Lower lobe of right lung (tissue), 2 donors: ENCODE data around the gene C8G. TPM values are rescaled to one million over a fixed set of nuclear protein-coding genes. Genes with fewer than 3 reads are reported as not detected.

Source experiments
- ATAC-seq, 2 donors: fragments of 200-7000 bp; cut with Tn5 transposase; one replicate each; pipeline ENCODE4 v1.9.1; 2020 to 2022; ENCODE audit warnings: mild to moderate bottlenecking in 2 of 2, moderate library complexity in 2 of 2
- DNase-seq: peaks from one replicate; pipeline ENCODE4 v3.0.0-alpha.2; 2020
- H3K27ac ChIP-seq: fragments of 200-600 bp; one replicate; pipeline ENCODE4 v1.8.0; 2022
- H3K27me3 ChIP-seq: fragments of 200-600 bp; one replicate; pipeline ENCODE4 v1.8.0; 2022; ENCODE audit warnings: low read depth
- H3K36me3 ChIP-seq: fragments of 200-600 bp; one replicate; pipeline ENCODE4 v1.8.0; 2022; ENCODE audit warnings: mild to moderate bottlenecking
- H3K4me1 ChIP-seq: fragments of 200-600 bp; one replicate; pipeline ENCODE4 v1.8.0; 2022
- H3K4me3 ChIP-seq: fragments of 200-600 bp; one replicate; pipeline ENCODE4 v1.8.0; 2022; ENCODE audit warnings: mild to moderate bottlenecking
- H3K9me3 ChIP-seq: fragments of 200-600 bp; one replicate; pipeline ENCODE4 v1.8.0; 2022
- CTCF ChIP-seq: fragments of 200-600 bp; IDR thresholded peaks from one replicate; pipeline ENCODE4 v1.8.0; 2022; ENCODE audit warnings: antibody characterized with exemption, mild to moderate bottlenecking
- intact Hi-C: fragments of 100-400 bp; cut with DNase I; formaldehyde crosslinking; loops from one replicate; pipeline ENCODE4 v1.11.0; 2022
- total RNA-seq: library from RNA; stranded (reverse); fragmentation: NEBNext Ultra II Directional; extraction: Animal tissue kit (Norgen Biotek cat#: 25700); gene quantifications from one replicate; pipeline ENCODE4 v1.2.1, GENCODE V29; 2021
- donor health status: DM: no; HTN: yes; CAD: no; lungs with severe emphysema.

C8G gene
- total RNA-seq, 1 donor from 2014 or later, result 2.2 TPM

- Histone ChIP-seq H3K4me1 (no peaks in the 10 kb centered on the region), H3K36me3 (peaks cover 68% of the 10 kb centered on the region), H3K9me3 (no peaks in the 10 kb centered on the region), H3K4me3 (no peak overlapping the region), H3K27me3 (no peaks in the 10 kb centered on the region), H3K27ac (no peak overlapping the region)
- DNase-seq (no peak), ATAC-seq (no peak)
- intact Hi-C loops, result no loop called here
- TF ChIP-seq CTCF, result no peak
Measured at GRCh38 chr9:136916330-136917184, 28.5 kb upstream of the C8G start.

GRCh38 chr9:136917902-136918301, 27.1 kb upstream of the C8G start:
- intact Hi-C loops, result no loop called here
- no peak overlapping the region for H3K27ac ChIP-seq
- DNase-seq (no peak), ATAC-seq (no peak)
- H3K36me3 ChIP-seq, result peaks cover 66% of the 10 kb centered on the region
- H3K4me3 ChIP-seq, result no peak overlapping the region
- H3K27me3 ChIP-seq, result no peaks in the 10 kb centered on the region
- no peaks in the 10 kb centered on the region for H3K9me3 ChIP-seq
- TF ChIP-seq CTCF, result no peak
- H3K4me1 ChIP-seq, result no peaks in the 10 kb centered on the region

GRCh38 chr9:136920069-136920468, 25.0 kb upstream of the C8G start:
- Histone ChIP-seq H3K9me3 (no peaks in the 10 kb centered on the region), H3K36me3 (peaks cover 69% of the 10 kb centered on the region), H3K27ac (no peak overlapping the region), H3K4me3 (no peak overlapping the region), H3K4me1 (no peaks in the 10 kb centered on the region), H3K27me3 (no peaks in the 10 kb centered on the region)
- no peak for TF ChIP-seq CTCF
- DNase-seq (no peak), ATAC-seq (no peak)
- intact Hi-C loops, result no loop called here

- intact Hi-C loops, result no loop called here
- no peak for DNase-seq
- peaks cover 69% of the 10 kb centered on the region for H3K36me3 ChIP-seq
- H3K4me1 ChIP-seq, result no peaks in the 10 kb centered on the region
- no peak overlapping the region for H3K27ac ChIP-seq
- no peak for ATAC-seq
- no peaks in the 10 kb centered on the region for H3K27me3 ChIP-seq
- H3K9me3 ChIP-seq, result no peaks in the 10 kb centered on the region
- H3K4me3 ChIP-seq, result no peak overlapping the region
- TF ChIP-seq CTCF, result no peak
Measured at GRCh38 chr9:136920734-136921231, 24.3 kb upstream of the C8G start.

- H3K27me3 ChIP-seq, result no peaks in the 10 kb centered on the region
- no peak overlapping the region for H3K4me3 ChIP-seq
- intact Hi-C loops, result no loop called here
- DNase-seq, result no peak
- H3K36me3 ChIP-seq, result peaks cover 71% of the 10 kb centered on the region
- no peak overlapping the region for H3K27ac ChIP-seq
- ATAC-seq, result no peak
- H3K4me1 ChIP-seq, result no peaks in the 10 kb centered on the region
- TF ChIP-seq CTCF, result no peak
- H3K9me3 ChIP-seq, result no peaks in the 10 kb centered on the region
Measured at GRCh38 chr9:136921307-136921706, 23.7 kb upstream of the C8G start.
